H1 (cell line): Measurements from ENCODE around the gene BCL2L13. TPM values are rescaled to one million over a fixed set of nuclear protein-coding genes. Genes with fewer than 3 reads are reported as not detected.

ENCODE experiments used
- CTCF ChIA-PET: fragments of 300-600 bp; sonication (Branson Sonifier 250); formaldehyde crosslinking; loops from one replicate; lab custom pipeline; 2021; ENCODE audit not compliant: partially characterized antibody; lab: Charles Lee
- POLR2A ChIA-PET: fragments of 300-600 bp; sonication (Branson Sonifier 250); formaldehyde crosslinking; loops from one replicate; lab custom pipeline; 2021; ENCODE audit warnings: inconsistent platforms; ENCODE audit not compliant: partially characterized antibody; lab: Charles Lee
- DNase-seq, 2 experiments: peaks; one replicate each; pipeline versions ENCODE4 v3.0.0 to v3.0.0-alpha.2; 2010 to 2022; ENCODE audit warnings: low spot score in 2 of 2, low read depth in 1 of 2, mixed read lengths in 1 of 2
- FAIRE-seq: peaks from 2 replicates; lab custom pipeline; 2011; peaks lifted over from hg19 to GRCh38; lab: Jason Lieb, UNC
- H2AFZ ChIP-seq: 2 replicates; pipeline ENCODE4 v1.8.1; 2012; ENCODE audit warnings: low read length, inconsistent platforms
- H2AK5ac ChIP-seq: 2 replicates; pipeline ENCODE4 v1.6.1; 2013; ENCODE audit warnings: low read depth, low read length
- H2BK120ac ChIP-seq: replicated peaks from 2 replicates; pipeline ENCODE3; 2013; ENCODE audit warnings: low read depth, low read length, inconsistent platforms
- H2BK12ac ChIP-seq: 2 replicates; pipeline ENCODE4 v1.6.1; 2013; ENCODE audit warnings: low read depth, low read length
- H2BK15ac ChIP-seq: 2 replicates; pipeline ENCODE4 v1.6.1; 2013; ENCODE audit warnings: low read length
- H2BK20ac ChIP-seq: 2 replicates; pipeline ENCODE4 v1.6.1; 2013; ENCODE audit warnings: low read length
- H2BK5ac ChIP-seq: 2 replicates; pipeline ENCODE4 v1.6.1; 2013; ENCODE audit warnings: low read depth, low read length
- H3K14ac ChIP-seq: 2 replicates; pipeline ENCODE4 v1.6.1; 2013; ENCODE audit warnings: inconsistent platforms; ENCODE audit not compliant: insufficient read length
- H3K18ac ChIP-seq: 2 replicates; pipeline ENCODE4 v1.6.1; 2013; ENCODE audit warnings: low read length; ENCODE audit errors: extremely low read depth
- H3K23ac ChIP-seq: 2 replicates; pipeline ENCODE4 v1.6.1; 2013; ENCODE audit warnings: inconsistent platforms; ENCODE audit not compliant: insufficient read length
- H3K23me2 ChIP-seq: 2 replicates; pipeline ENCODE4 v1.6.1; 2013; ENCODE audit warnings: low read depth, low read length
- H3K27ac ChIP-seq: 2 replicates; pipeline ENCODE4 v1.6.1; 2011; ENCODE audit warnings: low read depth, low read length, inconsistent platforms
- H3K27me3 ChIP-seq, 4 experiments: replicated peaks in 1 of 4; 1 replicate in 1 of 4; 2 replicates in 3 of 4; pipeline versions ENCODE4 v1.6.1 to v1.8.1; 2011 to 2013; ENCODE audit warnings: low read length in 3 of 4, mild to moderate bottlenecking in 3 of 4, inconsistent platforms in 2 of 4, mixed read lengths in 2 of 4, moderate library complexity in 1 of 4; ENCODE audit not compliant: control insufficient read depth in 3 of 4, insufficient read depth in 3 of 4; ENCODE audit errors: extremely low read depth in 1 of 4
- H3K36me3 ChIP-seq, 4 experiments: 2 replicates each; pipeline versions ENCODE4 v1.6.1 to v1.8.1; 2011 to 2013; ENCODE audit warnings: mild to moderate bottlenecking in 4 of 4, low read length in 3 of 4, moderate library complexity in 2 of 4, control low read depth in 1 of 4, inconsistent platforms in 1 of 4; ENCODE audit not compliant: insufficient read depth in 4 of 4, control insufficient read depth in 2 of 4
- H3K4ac ChIP-seq: replicated peaks from 2 replicates; pipeline ENCODE3; 2013; ENCODE audit warnings: low read length, low read depth, mixed read lengths, inconsistent platforms; ENCODE audit not compliant: insufficient read length
- H3K4me1 ChIP-seq, 4 experiments: replicated peaks in 1 of 4; 1 replicate in 1 of 4; 2 replicates in 3 of 4; pipeline versions ENCODE4 v1.6.1 to v1.8.1; 2011 to 2013; ENCODE audit warnings: low read length in 3 of 4, inconsistent platforms in 2 of 4, mixed read lengths in 1 of 4; ENCODE audit not compliant: insufficient read depth in 4 of 4, control insufficient read depth in 3 of 4
- H3K4me2 ChIP-seq, 2 experiments: 2 replicates each; pipeline versions ENCODE4 v1.6.1 to v1.8.1; 2011 to 2013; ENCODE audit warnings: low read depth in 2 of 2, low read length in 2 of 2, control low read depth in 1 of 2, inconsistent platforms in 1 of 2, mild to moderate bottlenecking in 1 of 2; ENCODE audit not compliant: insufficient read depth in 1 of 2
- H3K4me3 ChIP-seq, 4 experiments: fragments of 200-600, 300-600 bp in 1 of 4; sonication (generic), shearing (Covaris generic), sonication (Bioruptor Twin) in 1 of 4; 2 replicates each; pipeline versions ENCODE4 v1.5.1 to v1.8.1; 2011 to 2016; ENCODE audit warnings: low read length in 4 of 4, low read depth in 3 of 4, control low read depth in 2 of 4, inconsistent platforms in 2 of 4, mild to moderate bottlenecking in 2 of 4, mixed read lengths in 1 of 4, moderate library complexity in 1 of 4; ENCODE audit not compliant: insufficient read depth in 2 of 4; ENCODE audit errors: extremely low read depth in 1 of 4
- H3K56ac ChIP-seq: replicated peaks from 2 replicates; pipeline ENCODE3; 2013; ENCODE audit warnings: low read depth, mild to moderate bottlenecking, mixed read lengths, low read length, inconsistent platforms; ENCODE audit not compliant: insufficient read length
- H3K79me1 ChIP-seq: 2 replicates; pipeline ENCODE4 v1.6.1; 2013; ENCODE audit warnings: low read depth, low read length, control low read depth
- H3K79me2 ChIP-seq, 2 experiments: 2 replicates each; pipeline versions ENCODE4 v1.6.1 to v1.8.1; 2012 to 2013; ENCODE audit warnings: low read length in 2 of 2, mild to moderate bottlenecking in 2 of 2, inconsistent platforms in 1 of 2; ENCODE audit not compliant: insufficient read depth in 2 of 2, control insufficient read depth in 1 of 2
- H3K9ac ChIP-seq, 4 experiments: replicated peaks in 1 of 4; 1 replicate in 1 of 4; 2 replicates in 3 of 4; pipeline versions ENCODE4 v1.6.1 to v1.8.1; 2011 to 2013; ENCODE audit warnings: low read depth in 3 of 4, low read length in 3 of 4, control low read depth in 2 of 4, mild to moderate bottlenecking in 2 of 4, moderate library complexity in 2 of 4, inconsistent platforms in 1 of 4; ENCODE audit errors: extremely low read depth in 1 of 4
- H3K9me3 ChIP-seq, 2 experiments: 2 replicates each; pipeline versions ENCODE4 v1.6.1 to v1.8.1; 2012 to 2013; ENCODE audit warnings: mild to moderate bottlenecking in 2 of 2, moderate library complexity in 2 of 2, control low read depth in 1 of 2, inconsistent platforms in 1 of 2, low read depth in 1 of 2, low read length in 1 of 2, mixed read lengths in 1 of 2; ENCODE audit not compliant: insufficient read depth in 2 of 2
- H4K20me1 ChIP-seq, 2 experiments: replicated peaks in 1 of 2; 2 replicates each; pipeline versions ENCODE3 to v1.8.1; 2011 to 2013; ENCODE audit warnings: inconsistent platforms in 2 of 2, low read length in 2 of 2, mild to moderate bottlenecking in 1 of 2; ENCODE audit not compliant: insufficient read depth in 2 of 2, control insufficient read depth in 1 of 2
- H4K5ac ChIP-seq: 2 replicates; pipeline ENCODE4 v1.6.1; 2013; ENCODE audit warnings: low read length, low read depth, mixed read lengths, inconsistent platforms; ENCODE audit not compliant: insufficient read length
- H4K8ac ChIP-seq: 2 replicates; pipeline ENCODE4 v1.8.0; 2013; ENCODE audit warnings: mild to moderate bottlenecking, moderate library complexity, low read length, inconsistent platforms; ENCODE audit not compliant: insufficient read depth; ENCODE audit errors: extremely low read depth
- H4K91ac ChIP-seq: replicated peaks from 2 replicates; pipeline ENCODE3; 2013; ENCODE audit warnings: low read length, mixed read lengths, inconsistent platforms; ENCODE audit not compliant: insufficient read length
- BACH1 ChIP-seq: IDR thresholded peaks from 2 replicates; pipeline ENCODE4 v1.6.1; 2012; ENCODE audit warnings: low read length, improper control_type of control experiment
- BCL11A ChIP-seq, 2 experiments: IDR thresholded peaks; one replicate each; pipeline ENCODE4 v1.6.1; 2011; ENCODE audit warnings: low read depth in 2 of 2, low read length in 2 of 2, mild to moderate bottlenecking in 2 of 2
- BRCA1 ChIP-seq: IDR thresholded peaks from 2 replicates; pipeline ENCODE4 v1.6.1; 2012; ENCODE audit warnings: low read depth, low read length, improper control_type of control experiment
- CBX5 ChIP-seq: fragments of 300-800, 300-1000 bp; sonication (generic); IDR thresholded peaks from 2 replicates; pipeline ENCODE4 v1.7.1; 2016; ENCODE audit warnings: antibody characterized with exemption, low read length, low read depth
- CHD1 ChIP-seq: IDR thresholded peaks from 2 replicates; pipeline ENCODE4 v1.6.1; 2012; ENCODE audit warnings: low read depth, low read length, improper control_type of control experiment
- CREB1 ChIP-seq: IDR thresholded peaks from 2 replicates; pipeline ENCODE4 v1.6.1; 2012; ENCODE audit warnings: inconsistent platforms
- MAFK ChIP-seq: IDR thresholded peaks from 2 replicates; pipeline ENCODE4 v1.6.1; 2012; ENCODE audit warnings: low read depth, mild to moderate bottlenecking, improper control_type of control experiment, low read length
- MAX ChIP-seq: IDR thresholded peaks from 2 replicates; pipeline ENCODE4 v1.6.1; 2012; ENCODE audit warnings: inconsistent platforms
- NRF1 ChIP-seq: IDR thresholded peaks from 2 replicates; pipeline ENCODE4 v1.6.1; 2011; ENCODE audit warnings: mild to moderate bottlenecking, low read depth, low read length, improper control_type of control experiment
- POLR2AphosphoS5 ChIP-seq: IDR thresholded peaks from 2 replicates; pipeline ENCODE4 v1.6.1; 2011; ENCODE audit warnings: low read depth, low read length
- SIN3A ChIP-seq, 2 experiments: IDR thresholded peaks in 1 of 2; conservative IDR thresholded peaks in 1 of 2; 2 replicates each; pipeline ENCODE4 v1.6.1; 2011 to 2012; ENCODE audit warnings: low read length in 2 of 2, improper control_type of control experiment in 1 of 2, low read depth in 1 of 2, mild to moderate bottlenecking in 1 of 2
- SP2 ChIP-seq: IDR thresholded peaks from 2 replicates; pipeline ENCODE4 v1.6.1; 2012; ENCODE audit warnings: mild to moderate bottlenecking, low read length, inconsistent platforms
- YY1 ChIP-seq: IDR thresholded peaks from 2 replicates; pipeline ENCODE4 v1.6.1; 2011; ENCODE audit warnings: low read depth, mild to moderate bottlenecking, low read length
- WGBS, 2 experiments: shearing (Covaris generic) in 1 of 2; methylation state at CpG; one replicate each; pipeline versions ENCODE4 v1.1.6 to v1.1.7; 2013 to 2015; ENCODE audit warnings: low lambda C conversion rate in 2 of 2, mixed read lengths in 2 of 2, inconsistent platforms in 1 of 2, low coverage in 1 of 2, missing lambda C conversion rate in 1 of 2; ENCODE audit not compliant: insufficient replicate concordance in 2 of 2, insufficient coverage in 1 of 2, insufficient read length in 1 of 2; ENCODE audit errors: extremely low coverage in 1 of 2, missing lambda C conversion rate in 1 of 2; 5-methylcytosine and 5-hydroxymethylcytosine counted together
- polyA plus RNA-seq, 7 experiments: library from polyadenylated mRNA; depleted of rRNA in 3 of 7; stranded (reverse) in 5 of 7; unstranded in 2 of 7; fragments of >200 nt in 5 of 7; fragments of 200-250 nt in 2 of 7; gene quantifications; 1 replicate in 5 of 7; 2 replicates in 1 of 7; 4 replicates in 1 of 7; pipeline versions ENCODE4 v1.2.1 to v1.2.3, GENCODE V29; 2011 to 2013; ENCODE audit warnings: missing spikeins in 2 of 7, mixed read lengths in 2 of 7
- total RNA-seq: library from RNA; stranded (reverse); fragmentation: NEBNext Ultra II Directional; extraction: Animal tissue kit (Norgen Biotek cat#: 25700); gene quantifications from 2 replicates; pipeline ENCODE4 v1.2.1, GENCODE V29; 2021

BCL2L13 gene
- total and polyA plus RNA-seq, 2 of the 8 experiments (the other 6 are each of a cell fraction or from before 2014, with no cell fraction given), result 20.7 to 35.0 TPM

GRCh38 chr22:17770180-17771077 lies 131.9 kb downstream of the BCL2L13 start:
- Histone ChIP-seq H3K4me2 (no peak overlapping the region), H4K5ac (no peak overlapping the region), H3K56ac (no peak overlapping the region), H2AFZ (no peak overlapping the region), H3K23ac (no peak overlapping the region), H3K18ac (no peak overlapping the region; the same call in 1 of the 2 replicates), H3K79me2 (peaks cover 0 to 46% of the 10 kb centered on the region in 2 experiments; a peak in 1 of 4 replicates), H2BK5ac (no peak overlapping the region), H3K4ac (no peak overlapping the region), H3K4me3 (no peak overlapping the region), H2AK5ac (no peak overlapping the region), H4K8ac (0 out of 2 replicates have a peak overlapping the region, but pooled peaks have one; percentile 41), H4K20me1 (peaks cover 2 to 11% of the 10 kb centered on the region in 2 experiments), H3K9me3 (no peaks in the 10 kb centered on the region), H2BK12ac (no peak overlapping the region), H3K9ac (no peak overlapping the region), H2BK120ac (no peak overlapping the region), H3K27me3 (no peaks in the 10 kb centered on the region), H3K4me1 (peaks cover 0 to 18% (median 14%) of the 10 kb centered on the region in 4 experiments; a peak in 6 of 7 replicates), H3K36me3 (no peaks in the 10 kb centered on the region), H2BK20ac (no peak overlapping the region), H4K91ac (no peak overlapping the region), H3K14ac (no peak overlapping the region), H2BK15ac (no peak overlapping the region), H3K79me1 (peaks cover 12% of the 10 kb centered on the region), H3K27ac (no peak overlapping the region), H3K23me2 (peaks cover 11% of the 10 kb centered on the region)
- POLR2A ChIA-PET, result interaction anchor here (1.0 to 1.6 kb wide), 2 partner anchors 18 to 25 kb away, joined by 4 read pairs; no protein-coding TSS in a partner anchor
- CTCF ChIA-PET, result interaction anchor here (0.8 to 5.1 kb wide), 10 partner anchors 11 to 28 kb away, joined by 3 to 54 read pairs (median 5); no protein-coding TSS in a partner anchor
- DNase-seq, result peak in 1 of 2 experiments; percentile 43
- WGBS, 2 experiments, result 92% methylated on average over 19 of the region's 19 CpGs; no CpG with 5 or more reads in 1 of the 2 experiments
- no peak for FAIRE-seq
- TF ChIP-seq BCL11A (IDR thresholded peaks at IDR 0.05; ENCODE audit: low read depth in 2 of 2, low read length in 2 of 2), result no peak
- no peak for TF ChIP-seq MAX
- no peak for TF ChIP-seq CHD1
- TF ChIP-seq BRCA1, result no peak
- no peak for TF ChIP-seq CREB1
- no peak for TF ChIP-seq MAFK
- no peak for TF ChIP-seq BACH1
- TF ChIP-seq SIN3A (conservative IDR thresholded peaks at IDR 0.05 in 1 of 2, IDR thresholded peaks at IDR 0.05 in 1 of 2; ENCODE audit: low read depth in 1 of 2, low read length in 2 of 2), result no peak
- no peak for TF ChIP-seq NRF1
- no peak for TF ChIP-seq POLR2AphosphoS5
- TF ChIP-seq YY1, result no peak
- TF ChIP-seq SP2, result no peak
- TF ChIP-seq CBX5, result no peak
